GM06990 (cell line): Measurements from ENCODE around the gene CLMN.

Experiments used
- DNase-seq: peaks from one replicate; pipeline ENCODE4 v3.0.0-alpha.2; 2011; ENCODE audit not compliant: insufficient read length; ENCODE audit errors: extremely low read depth
- H3K27me3 ChIP-seq: replicated peaks from 2 replicates; pipeline ENCODE4 v1.6.0; 2011; ENCODE audit warnings: low read length; ENCODE audit not compliant: control insufficient read depth, insufficient read depth
- H3K36me3 ChIP-seq: 2 replicates; pipeline ENCODE4 v1.5.1; 2011; ENCODE audit warnings: low read length; ENCODE audit not compliant: control insufficient read depth, insufficient read depth
- H3K4me3 ChIP-seq: replicated peaks from 2 replicates; pipeline ENCODE4 v1.5.1; 2011; ENCODE audit warnings: low read depth, mild to moderate bottlenecking, control low read depth, low read length
- TF ChIP-seq, protein P1 (sequence below): IDR thresholded peaks from 2 replicates; pipeline ENCODE4 v1.5.1; 2011; ENCODE audit warnings: low read length, control low read depth, mild to moderate bottlenecking, inconsistent platforms; ENCODE audit not compliant: insufficient read depth, poor library complexity, severe bottlenecking

CLMN gene

DNA sequence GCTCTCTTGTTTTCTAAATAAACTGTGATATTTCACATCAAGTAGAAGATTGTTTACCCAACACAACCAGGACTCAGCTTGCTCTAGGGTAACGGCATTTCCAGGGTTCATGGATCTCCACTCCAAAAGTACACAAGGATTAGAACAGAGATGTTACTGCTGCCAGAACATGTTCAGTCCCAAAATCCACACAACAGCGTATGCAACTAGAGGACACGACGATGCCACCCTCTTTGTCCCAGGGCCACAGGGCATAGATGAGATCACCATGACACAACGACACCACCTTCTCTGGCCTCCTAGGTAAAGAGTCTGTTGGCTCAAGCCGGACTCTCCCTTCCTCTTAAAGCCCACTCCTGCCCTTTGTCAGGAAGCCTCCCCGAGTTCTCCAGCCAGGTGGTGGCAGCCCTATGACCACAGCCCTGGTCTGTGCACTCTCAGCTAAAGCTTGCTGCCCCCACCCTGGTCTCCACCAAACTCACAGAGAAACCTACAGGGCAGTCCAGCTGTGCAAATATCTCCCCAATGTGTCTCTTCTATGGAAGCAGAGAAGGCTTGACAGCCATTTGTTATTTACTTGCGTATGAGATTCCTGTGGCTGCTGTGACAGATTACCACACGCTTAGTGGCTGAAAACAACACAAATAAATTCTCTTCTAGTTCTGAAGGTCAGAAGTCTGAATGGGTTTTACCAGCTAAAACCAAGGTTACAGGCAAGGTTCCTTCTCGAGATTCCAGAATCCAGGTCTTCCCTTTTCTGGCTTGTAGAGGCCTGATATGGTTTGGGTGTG is 10.3 kb downstream of the CLMN start:
- no peak overlapping the region for H3K4me3 ChIP-seq
- DNase-seq: no peak
- H3K36me3 ChIP-seq: no peaks in the 10 kb centered on the region
- no peaks in the 10 kb centered on the region for H3K27me3 ChIP-seq
- TF ChIP-seq, protein P1, sequence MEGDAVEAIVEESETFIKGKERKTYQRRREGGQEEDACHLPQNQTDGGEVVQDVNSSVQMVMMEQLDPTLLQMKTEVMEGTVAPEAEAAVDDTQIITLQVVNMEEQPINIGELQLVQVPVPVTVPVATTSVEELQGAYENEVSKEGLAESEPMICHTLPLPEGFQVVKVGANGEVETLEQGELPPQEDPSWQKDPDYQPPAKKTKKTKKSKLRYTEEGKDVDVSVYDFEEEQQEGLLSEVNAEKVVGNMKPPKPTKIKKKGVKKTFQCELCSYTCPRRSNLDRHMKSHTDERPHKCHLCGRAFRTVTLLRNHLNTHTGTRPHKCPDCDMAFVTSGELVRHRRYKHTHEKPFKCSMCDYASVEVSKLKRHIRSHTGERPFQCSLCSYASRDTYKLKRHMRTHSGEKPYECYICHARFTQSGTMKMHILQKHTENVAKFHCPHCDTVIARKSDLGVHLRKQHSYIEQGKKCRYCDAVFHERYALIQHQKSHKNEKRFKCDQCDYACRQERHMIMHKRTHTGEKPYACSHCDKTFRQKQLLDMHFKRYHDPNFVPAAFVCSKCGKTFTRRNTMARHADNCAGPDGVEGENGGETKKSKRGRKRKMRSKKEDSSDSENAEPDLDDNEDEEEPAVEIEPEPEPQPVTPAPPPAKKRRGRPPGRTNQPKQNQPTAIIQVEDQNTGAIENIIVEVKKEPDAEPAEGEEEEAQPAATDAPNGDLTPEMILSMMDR: no peak

DNA sequence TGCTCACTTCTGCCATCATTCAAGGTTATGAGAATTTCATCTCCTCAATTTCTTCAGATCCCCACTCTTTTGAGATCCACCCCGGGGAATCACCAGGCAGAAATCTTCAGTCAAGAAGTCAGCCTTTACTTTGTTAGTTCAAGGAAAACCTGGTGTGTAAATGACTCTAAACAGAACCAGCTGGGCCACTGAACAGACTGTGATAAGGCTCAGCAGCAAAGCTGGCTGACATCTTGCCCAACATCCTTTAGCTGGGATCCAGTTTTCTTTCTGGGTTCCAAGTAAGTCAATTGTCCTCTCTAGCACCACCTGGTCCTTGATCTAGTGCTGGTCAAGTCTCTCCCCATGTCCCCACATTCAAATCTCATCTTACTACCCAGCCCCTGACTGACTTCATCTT is 11.6 kb downstream of the CLMN start:
- no peaks in the 10 kb centered on the region for H3K36me3 ChIP-seq
- H3K27me3 ChIP-seq: no peaks in the 10 kb centered on the region
- DNase-seq: no peak
- H3K4me3 ChIP-seq: no peak overlapping the region
- TF ChIP-seq, protein P1: no peak

DNA sequence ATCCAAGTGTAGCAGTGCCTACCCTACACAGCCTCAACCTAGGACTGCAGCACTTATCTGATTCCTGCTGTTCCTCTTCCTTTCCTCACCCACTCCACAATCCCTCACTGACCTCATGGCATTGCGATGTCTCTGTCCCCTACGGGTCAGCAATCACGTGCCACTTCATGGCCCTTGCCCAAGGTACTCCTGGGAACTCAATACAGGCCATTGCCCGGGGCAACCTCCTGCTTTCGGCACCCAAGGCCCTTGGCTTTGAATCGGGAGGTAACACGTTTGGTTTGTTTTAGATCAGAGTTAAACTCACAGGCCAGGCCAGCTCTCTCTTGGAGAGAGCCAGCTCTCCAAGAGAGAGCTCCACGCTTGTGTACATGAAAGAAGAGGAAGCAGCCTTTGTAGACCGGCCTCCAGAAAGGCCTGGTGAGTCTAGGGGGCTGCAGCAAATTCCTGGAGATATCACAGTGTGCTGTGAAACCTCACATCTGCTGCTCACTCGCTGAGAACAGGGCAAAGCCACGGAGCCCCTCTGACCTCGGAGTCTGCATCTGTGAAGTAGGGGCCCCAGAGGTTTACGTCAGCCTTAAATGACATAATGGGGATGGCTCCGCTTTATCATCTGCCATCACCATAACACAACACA is 12.2 kb downstream of the CLMN start:
- H3K4me3 ChIP-seq: no peak overlapping the region
- DNase-seq: no peak
- TF ChIP-seq, protein P1: no peak
- H3K27me3 ChIP-seq: no peaks in the 10 kb centered on the region
- H3K36me3 ChIP-seq: no peaks in the 10 kb centered on the region

DNA sequence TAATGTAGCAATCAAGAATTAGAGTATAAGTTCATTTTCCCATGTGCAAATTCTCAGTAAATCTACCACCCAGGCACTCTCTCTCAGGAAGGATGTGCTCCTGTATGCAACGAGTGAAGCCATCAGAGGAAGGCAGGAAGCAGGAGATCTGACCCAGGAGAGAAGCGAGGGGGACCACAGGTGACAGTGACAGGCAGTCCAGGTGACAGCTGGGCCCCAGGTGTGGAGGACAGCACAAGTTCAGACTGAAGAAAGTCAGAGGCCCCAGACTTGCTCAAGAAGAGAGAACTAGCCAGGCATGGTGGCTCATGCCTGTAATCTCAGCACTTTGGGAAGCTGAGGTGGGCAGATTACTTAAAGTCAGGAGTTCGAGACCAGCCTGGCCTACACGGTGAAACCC is 13.8 kb downstream of the CLMN start:
- TF ChIP-seq, protein P1: no peak
- Histone ChIP-seq H3K27me3 (no peaks in the 10 kb centered on the region), H3K36me3 (no peaks in the 10 kb centered on the region), H3K4me3 (no peak overlapping the region)
- DNase-seq: no peak

DNA sequence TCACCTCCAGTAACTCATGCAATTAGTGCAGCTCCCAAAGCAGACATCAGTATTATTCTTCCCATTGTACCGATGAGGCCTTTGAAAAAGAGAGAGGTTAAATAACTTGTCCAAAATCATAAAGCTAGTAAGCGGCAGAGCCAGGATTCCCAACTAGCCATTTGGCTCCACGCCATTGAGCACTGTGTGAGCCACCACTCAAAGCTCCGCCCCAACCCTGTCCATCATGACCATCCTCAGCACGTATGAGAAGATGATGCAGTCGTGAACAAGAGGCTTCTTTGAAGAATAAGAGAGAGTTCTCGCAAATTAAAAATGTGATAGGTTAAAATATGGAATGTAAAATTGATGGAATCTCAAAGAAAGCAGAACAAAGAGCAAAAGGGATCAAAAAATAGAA is 14.6 kb downstream of the CLMN start:
- Histone ChIP-seq H3K4me3 (no peak overlapping the region), H3K27me3 (no peaks in the 10 kb centered on the region), H3K36me3 (no peaks in the 10 kb centered on the region)
- no peak for DNase-seq
- TF ChIP-seq, protein P1: no peak

DNA sequence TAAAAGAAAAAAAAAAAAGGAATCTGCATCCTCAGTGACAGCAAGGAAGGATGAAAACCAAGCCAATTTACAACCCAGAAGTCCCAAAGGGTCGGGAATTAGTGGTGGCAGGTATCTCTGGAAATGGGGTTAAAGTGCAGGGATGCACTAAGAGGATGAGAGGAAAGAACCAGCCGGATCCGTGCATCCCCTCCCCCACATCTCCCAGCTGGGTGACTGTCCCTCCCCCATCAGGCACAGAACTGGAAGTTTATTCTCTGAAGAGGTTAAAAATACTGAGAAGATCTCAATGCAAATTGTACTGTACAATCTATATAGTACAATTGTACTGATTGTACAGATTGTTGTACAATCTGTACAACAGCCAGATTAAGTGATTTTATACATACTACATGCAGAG is 15.4 kb downstream of the CLMN start:
- H3K4me3 ChIP-seq: no peak overlapping the region
- H3K36me3 ChIP-seq: no peaks in the 10 kb centered on the region
- no peak for DNase-seq
- H3K27me3 ChIP-seq: no peaks in the 10 kb centered on the region
- TF ChIP-seq, protein P1: no peak
